Measurements from ENCODE around the gene DCAF10.
"Not testable (repeated sequence)": the region's sequence is repeated elsewhere in the genome, so short reads cannot be mapped to it uniquely, and the experiment has no call there.

The DCAF10 gene

DNA sequence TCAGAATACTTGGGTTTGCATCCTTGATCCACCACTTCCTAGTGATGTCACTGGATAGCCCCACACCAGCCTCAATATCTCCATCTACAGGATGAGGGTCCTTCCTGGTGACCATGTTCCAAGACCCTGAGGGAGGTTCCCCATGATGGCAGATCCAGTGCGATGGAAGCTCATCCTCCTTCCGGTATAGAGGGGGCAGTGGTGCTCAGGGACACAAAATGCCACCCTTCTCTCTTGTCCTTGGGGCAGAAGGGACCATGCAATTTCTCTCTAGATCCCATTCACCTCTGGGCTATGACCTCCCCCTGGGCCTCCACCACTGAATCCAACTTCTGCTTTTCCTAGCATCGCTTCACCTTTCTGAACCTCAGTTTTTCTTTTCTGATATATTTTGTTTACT lies 108.7 kb downstream of the DCAF10 start:
- DNase-seq (ENCODE audit: low read depth in 2 of 2): no peak

DNA sequence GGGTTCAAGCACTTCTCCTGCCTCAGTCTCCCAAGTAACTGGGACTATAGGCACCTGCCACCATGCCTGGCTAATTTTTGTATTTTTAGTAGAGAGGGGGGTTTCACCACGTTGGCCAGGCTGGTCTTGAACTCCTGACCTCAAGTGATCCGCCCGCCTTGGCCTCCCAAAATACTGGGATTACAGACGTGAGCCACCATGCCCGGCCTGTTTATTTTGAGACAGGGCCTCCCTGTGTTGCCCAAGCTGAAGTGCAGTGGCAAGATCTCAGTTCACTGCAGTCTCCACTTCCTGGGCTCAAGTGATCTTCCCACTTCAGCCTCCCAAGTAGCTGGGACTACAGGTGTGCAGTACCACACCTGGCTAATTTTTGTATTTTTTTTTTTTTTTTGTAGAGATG lies 109.2 kb downstream of the DCAF10 start:
- not testable (repeated sequence) for DNase-seq (ENCODE audit: low read depth in 2 of 2)

DNA sequence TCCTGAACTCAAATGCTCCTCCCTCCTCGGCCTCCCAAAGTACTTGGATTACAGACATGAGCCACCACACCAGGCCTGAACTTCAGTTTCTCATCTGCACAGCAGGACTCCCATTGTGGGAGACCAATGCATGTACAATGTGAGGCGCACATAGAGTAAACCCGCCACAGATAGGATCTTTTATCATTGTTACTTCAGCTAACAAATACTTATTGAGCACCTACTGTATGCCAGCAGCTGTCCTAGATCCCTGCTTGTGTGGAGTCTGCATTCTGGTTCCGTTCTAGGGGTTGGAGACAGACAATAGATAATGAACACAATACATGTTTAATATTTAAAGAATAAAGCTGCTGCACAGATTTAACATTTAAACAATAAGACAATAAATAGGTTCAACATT lies 109.7 kb downstream of the DCAF10 start:
- DNase-seq (ENCODE audit: low read depth in 2 of 2): no peak

DNA sequence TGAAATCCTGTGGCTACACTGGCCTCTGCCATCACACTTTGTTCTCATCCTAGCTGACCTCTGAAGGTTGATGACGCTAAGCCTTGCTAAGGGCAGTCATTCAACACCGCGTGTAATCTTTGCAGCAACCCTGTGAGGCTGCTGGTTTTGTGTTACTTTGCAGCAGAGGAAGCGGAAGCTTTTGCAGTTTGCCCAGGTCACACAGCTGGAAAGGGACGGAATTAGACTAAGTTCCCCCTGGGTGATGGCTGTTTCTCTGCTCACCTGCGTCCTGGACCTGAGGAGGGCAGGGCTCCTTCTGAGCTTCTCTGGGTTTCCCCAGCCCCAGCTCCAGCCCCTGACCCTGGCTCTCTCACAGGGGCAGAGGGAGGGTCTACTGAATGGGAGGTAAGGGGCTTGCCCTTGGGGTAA lies 110.7 kb downstream of the DCAF10 start:
- no peak for DNase-seq (ENCODE audit: low read depth in 2 of 2)

DNA sequence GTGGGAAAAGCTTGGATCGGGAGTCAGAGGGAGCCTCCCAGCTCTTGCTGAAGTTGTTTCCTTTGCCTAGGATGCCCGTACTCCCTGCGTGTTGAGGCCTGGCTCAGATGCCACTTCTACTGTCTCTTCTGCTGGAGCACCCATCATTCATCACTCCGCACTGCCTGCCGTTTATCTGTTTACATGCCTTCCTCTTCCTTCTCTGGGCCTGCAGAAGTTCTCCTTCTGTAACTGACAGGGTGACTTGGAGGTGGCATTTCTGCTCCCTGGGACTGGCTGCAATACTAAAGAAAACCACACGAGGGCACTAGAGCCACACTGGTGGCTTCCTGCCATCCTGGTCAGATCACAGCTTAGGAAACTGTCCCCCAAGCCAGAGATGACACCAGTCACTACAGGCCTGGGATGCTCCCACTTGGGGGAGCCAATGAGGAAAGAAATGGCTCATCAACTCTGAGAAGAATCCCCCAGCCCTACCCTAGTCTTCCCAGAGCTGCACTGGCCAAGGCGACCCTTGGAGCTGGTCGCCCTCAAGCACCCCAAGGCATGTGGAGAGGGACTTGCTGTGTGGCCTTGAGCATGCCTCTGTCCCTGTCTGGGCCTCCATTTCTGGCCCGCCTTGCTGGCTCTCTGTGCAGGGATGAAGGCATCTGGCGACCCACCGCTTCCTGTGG lies 113.0 kb downstream of the DCAF10 start:
- DNase-seq (ENCODE audit: low read depth in 2 of 2): peak; percentile 70 to 82

DNA sequence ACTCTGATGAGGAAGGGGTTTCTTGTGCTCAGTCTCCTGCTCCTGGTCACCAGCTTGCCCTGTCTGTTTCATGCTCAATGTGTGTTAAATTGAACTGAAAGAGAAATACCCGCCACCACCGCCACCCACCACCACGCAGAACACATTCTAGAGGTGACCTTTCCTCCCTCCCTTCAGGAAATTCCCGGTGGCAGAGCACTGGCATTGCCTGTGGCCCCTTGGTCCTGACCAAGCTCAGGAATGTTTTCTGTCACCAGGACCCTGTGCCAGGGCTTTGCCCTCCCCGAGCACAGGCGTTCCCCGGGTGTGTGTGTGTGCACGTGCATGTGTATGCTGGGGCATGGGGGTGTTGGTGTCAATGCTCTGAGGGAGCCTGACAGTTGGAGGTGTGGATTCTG lies 113.6 kb downstream of the DCAF10 start:
- DNase-seq (ENCODE audit: low read depth in 2 of 2): no peak

DNA sequence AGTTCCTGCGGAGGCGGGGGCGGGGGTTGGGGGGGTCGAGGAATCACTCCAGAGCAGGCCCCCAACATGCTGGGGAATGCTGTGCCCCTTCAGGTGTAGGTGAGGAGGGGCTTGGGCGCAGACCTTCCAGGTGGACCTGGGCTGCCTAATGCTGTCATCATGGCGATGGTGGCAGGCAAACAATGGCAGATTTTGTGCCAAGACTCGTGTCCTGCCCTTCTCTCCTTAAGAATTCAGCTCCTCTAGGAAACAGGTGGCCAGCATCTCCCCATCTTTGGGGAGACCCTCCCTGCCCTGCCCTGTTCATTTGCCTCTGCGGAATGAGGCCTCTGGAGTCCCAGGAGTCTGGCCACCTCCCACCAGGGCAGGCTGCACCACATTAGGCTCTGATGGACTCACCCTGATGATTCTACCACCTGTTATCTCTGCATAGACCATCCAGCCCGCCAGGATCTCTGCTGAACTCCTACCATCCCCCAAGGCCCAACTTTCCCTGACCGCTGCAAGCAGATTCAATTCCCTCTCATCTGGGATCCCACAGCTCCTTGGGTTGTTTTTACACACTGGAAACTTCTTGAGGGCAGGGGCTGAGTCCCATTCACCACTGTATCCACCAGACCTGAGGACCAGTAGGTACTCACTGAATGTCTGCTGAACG lies 114.2 kb downstream of the DCAF10 start:
- DNase-seq (ENCODE audit: low read depth in 2 of 2): no peak

DNA sequence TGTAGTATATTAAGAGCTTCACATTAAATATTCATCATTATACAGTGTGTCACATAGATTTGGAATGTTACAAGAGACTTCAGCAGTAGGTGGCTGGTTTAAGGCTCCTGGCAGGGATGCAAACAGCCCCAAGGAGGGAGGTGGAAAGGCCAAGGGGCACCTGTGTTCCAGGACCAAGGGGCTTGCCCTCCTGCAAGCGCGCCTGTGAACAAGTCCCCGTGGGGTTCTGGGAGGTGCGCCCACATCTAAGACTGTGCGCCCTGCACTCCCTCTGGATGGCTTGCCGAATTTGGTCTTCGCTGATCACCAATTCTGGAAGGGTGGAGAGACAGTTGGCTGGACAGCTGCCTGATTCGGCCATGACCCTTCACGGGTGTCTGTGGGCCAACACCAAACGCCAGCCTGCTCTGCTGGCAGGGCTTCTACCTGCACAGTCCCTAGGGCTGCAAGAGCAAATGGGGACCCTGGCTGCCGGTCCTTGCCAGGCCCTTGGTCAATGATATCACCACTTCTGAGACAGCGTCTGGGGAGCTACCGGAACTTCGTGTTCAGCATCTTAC lies 115.4 kb downstream of the DCAF10 start:
- DNase-seq (ENCODE audit: low read depth in 2 of 2): no peak

DNA sequence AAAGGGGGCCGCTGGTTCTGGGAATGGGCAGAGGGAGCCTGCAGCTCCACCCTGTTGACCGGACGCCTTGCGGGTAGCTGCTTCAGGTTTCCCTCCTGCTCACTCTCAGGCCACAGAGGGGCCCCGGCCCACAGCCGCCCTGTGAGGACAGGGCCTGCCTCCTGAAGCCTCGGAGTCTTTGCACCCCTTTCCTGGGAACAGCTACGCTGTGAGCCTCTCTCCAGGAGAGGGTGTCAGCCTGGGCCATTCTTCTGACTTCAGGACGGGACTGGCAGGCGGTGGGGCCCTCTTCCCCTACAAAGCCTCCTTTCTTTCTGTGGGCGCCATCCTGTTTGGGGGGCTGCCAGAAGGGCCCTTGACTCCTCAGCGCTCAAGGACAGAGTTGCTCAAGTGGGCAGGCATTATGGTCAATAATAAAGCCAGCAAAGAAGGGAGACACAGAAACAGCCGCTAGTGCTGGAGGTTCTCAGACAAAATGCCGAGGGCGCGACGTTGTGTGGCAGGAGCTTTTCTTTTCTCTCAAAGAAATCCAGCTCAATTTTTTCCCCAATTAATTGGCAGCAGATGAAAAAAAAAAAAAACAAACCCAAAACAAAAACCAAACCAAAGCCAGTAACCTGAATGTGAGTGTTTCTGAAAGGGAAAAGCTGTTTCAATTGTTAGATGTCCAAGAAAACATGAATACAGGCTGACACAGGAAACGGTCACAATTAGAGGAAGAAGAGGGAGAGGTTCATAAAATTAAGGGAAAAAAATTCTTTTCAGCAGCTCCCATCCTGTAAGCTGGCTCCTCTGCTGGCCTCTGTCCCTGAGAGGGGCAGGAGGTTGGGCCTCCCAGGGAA lies 116.1 kb downstream of the DCAF10 start:
- no peak for DNase-seq (ENCODE audit: low read depth in 2 of 2)

Measured in stimulated activated CD4-positive, alpha-beta T cell treated with anti-CD3 and anti-CD28 coated beads, Interleukin-1b, Interleukin-23, amount 100 ng/mL, for 4 hours (primary cell).